Hematopoietic multipotent progenitor cell treated with erythropoietin and hydrocortisone succinate and interleukin-3 and kit ligand, for 17 days (in vitro differentiated cells): ENCODE measurements around the gene RBBP5.

Experiments used
- DNase-seq: peaks from one replicate; pipeline ENCODE4 v3.0.0-alpha.2; 2015; ENCODE audit warnings: low spot score

RBBP5 gene

GRCh38 chr1:205056956-205057568 lies 64.7 kb downstream of the RBBP5 start:
- no peak for DNase-seq

- DNase-seq = no peak
Measured at GRCh38 chr1:205056188-205056611, 65.6 kb downstream of the RBBP5 start.

- no peak for DNase-seq
Measured at GRCh38 chr1:205054013-205054412, 67.8 kb downstream of the RBBP5 start.

- no peak for DNase-seq
Measured at GRCh38 chr1:205053296-205053695, 68.5 kb downstream of the RBBP5 start.

GRCh38 chr1:205052690-205053089 lies 69.1 kb downstream of the RBBP5 start:
- no peak for DNase-seq

GRCh38 chr1:205049479-205049878 lies 72.3 kb downstream of the RBBP5 start:
- DNase-seq = no peak

GRCh38 chr1:205048382-205048781 lies 73.4 kb downstream of the RBBP5 start:
- DNase-seq = no peak

- no peak for DNase-seq
Measured at GRCh38 chr1:205047764-205048231, 74.0 kb downstream of the RBBP5 start.

GRCh38 chr1:205046870-205047269 lies 74.9 kb downstream of the RBBP5 start:
- DNase-seq = no peak

- DNase-seq = no peak
Measured at GRCh38 chr1:205045146-205045545, 76.6 kb downstream of the RBBP5 start.

- DNase-seq = no peak
Measured at GRCh38 chr1:205044741-205045140, 77.0 kb downstream of the RBBP5 start.

- no peak for DNase-seq
Measured at GRCh38 chr1:205043866-205044265, 77.9 kb downstream of the RBBP5 start.

- no peak for DNase-seq
Measured at GRCh38 chr1:205042911-205043806, 78.6 kb downstream of the RBBP5 start, which contains the start of gene CNTN2. Gene CNTN2, plus strand, starts transcription at chr1:205043212. Its CDS starts 9,974 bp downstream, at chr1:205053186.

- no peak for DNase-seq
Measured at GRCh38 chr1:205041998-205042910, 79.5 kb downstream of the RBBP5 start.

- no peak for DNase-seq
Measured at GRCh38 chr1:205041001-205041715, 80.6 kb downstream of the RBBP5 start.

- DNase-seq = no peak
Measured at GRCh38 chr1:205038132-205038786, 83.5 kb downstream of the RBBP5 start.

GRCh38 chr1:205037539-205037938 lies 84.2 kb downstream of the RBBP5 start:
- no peak for DNase-seq
